ENCODE data around the gene ARL6IP5. TPM values are rescaled to one million over a fixed set of nuclear protein-coding genes. Genes with fewer than 3 reads are reported as not detected.

Gene ARL6IP5
- total and polyA plus RNA-seq, 2 of the 13 experiments (the other 11 are each of a cell fraction or from before 2014, with no cell fraction given): 23.7 to 29.6 TPM

GRCh38 chr3:69082361-69082760 is 2.4 kb upstream of the ARL6IP5 start (continued):
- TF ChIP-seq, protein P1, sequence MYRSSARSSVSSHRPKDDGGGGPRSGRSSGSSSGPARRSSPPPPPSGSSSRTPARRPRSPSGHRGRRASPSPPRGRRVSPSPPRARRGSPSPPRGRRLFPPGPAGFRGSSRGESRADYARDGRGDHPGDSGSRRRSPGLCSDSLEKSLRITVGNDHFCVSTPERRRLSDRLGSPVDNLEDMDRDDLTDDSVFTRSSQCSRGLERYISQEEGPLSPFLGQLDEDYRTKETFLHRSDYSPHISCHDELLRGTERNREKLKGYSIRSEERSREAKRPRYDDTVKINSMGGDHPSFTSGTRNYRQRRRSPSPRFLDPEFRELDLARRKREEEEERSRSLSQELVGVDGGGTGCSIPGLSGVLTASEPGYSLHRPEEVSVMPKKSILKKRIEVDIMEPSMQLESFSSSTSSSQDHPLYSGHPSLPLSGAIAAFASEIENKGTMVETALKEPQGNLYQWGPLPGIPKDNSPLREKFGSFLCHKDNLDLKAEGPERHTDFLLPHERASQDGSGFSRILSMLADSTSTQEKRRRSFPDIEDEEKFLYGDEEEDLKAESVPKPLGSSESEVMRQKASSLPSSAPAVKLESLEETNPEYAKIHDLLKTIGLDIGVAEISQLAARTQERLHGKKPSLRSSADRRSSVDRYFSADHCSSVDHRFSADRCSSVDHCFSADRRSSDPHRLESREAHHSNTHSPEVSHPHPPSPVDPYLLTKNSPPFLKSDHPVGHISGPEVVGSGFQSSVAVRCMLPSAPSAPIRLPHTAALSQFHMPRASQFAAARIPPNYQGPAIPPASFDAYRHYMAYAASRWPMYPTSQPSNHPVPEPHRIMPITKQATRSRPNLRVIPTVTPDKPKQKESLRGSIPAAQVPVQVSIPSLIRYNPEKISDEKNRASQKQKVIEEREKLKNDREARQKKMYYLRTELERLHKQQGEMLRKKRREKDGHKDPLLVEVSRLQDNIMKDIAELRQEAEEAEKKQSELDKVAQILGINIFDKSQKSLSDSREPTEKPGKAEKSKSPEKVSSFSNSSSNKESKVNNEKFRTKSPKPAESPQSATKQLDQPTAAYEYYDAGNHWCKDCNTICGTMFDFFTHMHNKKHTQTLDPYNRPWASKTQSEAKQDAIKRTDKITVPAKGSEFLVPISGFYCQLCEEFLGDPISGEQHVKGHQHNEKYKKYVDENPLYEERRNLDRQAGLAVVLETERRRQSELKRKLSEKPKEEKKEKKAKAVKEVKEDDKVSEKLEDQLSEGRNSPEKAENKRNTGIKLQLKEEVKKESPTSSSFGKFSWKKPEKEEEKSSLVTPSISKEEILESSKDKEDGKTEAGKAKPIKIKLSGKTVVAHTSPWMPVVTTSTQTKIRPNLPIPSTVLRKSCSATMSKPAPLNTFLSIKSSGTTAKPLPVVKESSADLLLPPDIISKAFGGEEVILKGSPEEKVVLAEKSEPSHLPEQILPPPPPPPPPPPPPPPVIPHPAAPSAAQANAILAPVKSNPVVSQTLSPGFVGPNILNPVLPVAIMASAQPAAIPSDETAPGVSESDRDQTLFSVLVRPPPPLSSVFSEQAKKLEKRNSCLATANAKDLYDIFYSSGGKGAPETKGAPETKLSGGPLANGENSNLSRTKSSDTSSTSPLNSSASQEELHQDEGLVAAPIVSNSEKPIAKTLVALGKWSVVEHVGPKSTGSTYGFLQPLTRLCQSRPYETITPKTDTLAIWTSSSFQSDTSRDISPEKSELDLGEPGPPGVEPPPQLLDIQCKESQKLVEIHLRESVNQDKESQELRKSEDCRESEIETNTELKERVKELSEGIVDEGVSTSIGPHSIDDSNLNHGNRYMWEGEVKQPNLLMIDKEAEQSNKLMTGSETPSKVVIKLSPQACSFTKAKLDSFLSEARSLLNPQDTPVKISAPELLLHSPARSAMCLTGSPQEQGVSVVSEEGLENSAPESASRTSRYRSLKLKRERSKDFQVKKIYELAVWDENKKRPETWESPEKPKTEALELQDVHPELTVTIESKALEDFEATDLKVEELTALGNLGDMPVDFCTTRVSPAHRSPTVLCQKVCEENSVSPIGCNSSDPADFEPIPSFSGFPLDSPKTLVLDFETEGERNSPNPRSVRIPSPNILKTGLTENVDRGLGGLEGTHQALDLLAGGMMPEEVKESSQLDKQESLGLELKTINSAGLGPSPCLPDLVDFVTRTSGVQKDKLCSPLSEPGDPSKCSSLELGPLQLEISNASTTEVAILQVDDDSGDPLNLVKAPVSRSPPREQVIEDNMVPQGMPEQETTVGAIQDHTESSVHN (CRISPR knock-in tag; IDR thresholded peaks at IDR 0.05): no peak
- TF ChIP-seq NKX3-1 (CRISPR knock-in tag; IDR thresholded peaks at IDR 0.05): no peak
- TF ChIP-seq ZBTB43 (CRISPR knock-in tag; conservative IDR thresholded peaks at IDR 0.05): no peak
- TF ChIP-seq ZBTB42 (CRISPR knock-in tag; IDR thresholded peaks at IDR 0.05): no peak
- TF ChIP-seq KLF12 (CRISPR knock-in tag; IDR thresholded peaks at IDR 0.05; ENCODE audit: borderline replicate concordance): no peak
- no peak for TF ChIP-seq ZNF33A (CRISPR knock-in tag; IDR thresholded peaks at IDR 0.05; ENCODE audit: borderline replicate concordance)
- TF ChIP-seq ZNF451 (CRISPR knock-in tag; IDR thresholded peaks at IDR 0.05): no peak
- no peak for TF ChIP-seq MTA1 (CRISPR knock-in tag; IDR thresholded peaks at IDR 0.05; ENCODE audit: borderline replicate concordance)

Data from HepG2 (cell line).